RWPE2 (cell line): ENCODE measurements around the gene HORMAD2.

Experiments used
- ATAC-seq: fragments of 200-7000 bp; cut with Tn5 transposase; 3 replicates; pipeline ENCODE4 v1.9.1; 2021; ENCODE audit warnings: low read depth
- DNase-seq: peaks from one replicate; pipeline ENCODE4 v3.0.0-alpha.2; 2020; ENCODE audit warnings: low spot score
- H3K27ac ChIP-seq: fragments of 450-650 bp; 2 replicates; pipeline ENCODE4 v1.5.1; 2017; ENCODE audit warnings: mild to moderate bottlenecking; ENCODE audit not compliant: poor library complexity, severe bottlenecking
- H3K27me3 ChIP-seq: fragments of 250-450 bp; sonication (Bioruptor Pico); 2 replicates; pipeline ENCODE4 v1.5.1; 2021; ENCODE audit warnings: mild to moderate bottlenecking, moderate library complexity; ENCODE audit not compliant: insufficient read depth, poor library complexity, severe bottlenecking
- H3K36me3 ChIP-seq: fragments of 250-450 bp; sonication (Bioruptor Pico); 2 replicates; pipeline ENCODE4 v1.5.1; 2020; ENCODE audit warnings: low read depth, mild to moderate bottlenecking, moderate library complexity
- H3K4me1 ChIP-seq: fragments of 250-450 bp; sonication (Bioruptor Pico); 2 replicates; pipeline ENCODE4 v1.5.1; 2021; ENCODE audit warnings: mild to moderate bottlenecking, moderate library complexity; ENCODE audit not compliant: insufficient read depth, poor library complexity, severe bottlenecking
- H3K4me3 ChIP-seq: fragments of 250-450 bp; sonication (Bioruptor Pico); 2 replicates; pipeline ENCODE4 v1.5.1; 2021; ENCODE audit warnings: mild to moderate bottlenecking, moderate library complexity; ENCODE audit not compliant: severe bottlenecking
- H3K9me3 ChIP-seq: fragments of 250-450 bp; sonication (Bioruptor Pico); 2 replicates; pipeline ENCODE4 v1.5.1; 2021; ENCODE audit warnings: mild to moderate bottlenecking, moderate library complexity; ENCODE audit not compliant: severe bottlenecking
- TF ChIP-seq, protein P1 (sequence below): fragments of 450-650 bp; IDR thresholded peaks from one replicate; pipeline ENCODE4 v1.5.1; 2017; ENCODE audit warnings: mild to moderate bottlenecking, moderate library complexity; ENCODE audit not compliant: poor library complexity, severe bottlenecking

The HORMAD2 gene

GRCh38 chr22:30062259-30062658, 18.0 kb upstream of the HORMAD2 start:
- Histone ChIP-seq H3K4me3 (no peak overlapping the region), H3K27me3 (no peaks in the 10 kb centered on the region), H3K9me3 (peaks cover 5% of the 10 kb centered on the region), H3K36me3 (no peaks in the 10 kb centered on the region), H3K27ac (no peak overlapping the region), H3K4me1 (peaks cover 8% of the 10 kb centered on the region)
- ATAC-seq (no peak), DNase-seq (no peak)
- TF ChIP-seq, protein P1, sequence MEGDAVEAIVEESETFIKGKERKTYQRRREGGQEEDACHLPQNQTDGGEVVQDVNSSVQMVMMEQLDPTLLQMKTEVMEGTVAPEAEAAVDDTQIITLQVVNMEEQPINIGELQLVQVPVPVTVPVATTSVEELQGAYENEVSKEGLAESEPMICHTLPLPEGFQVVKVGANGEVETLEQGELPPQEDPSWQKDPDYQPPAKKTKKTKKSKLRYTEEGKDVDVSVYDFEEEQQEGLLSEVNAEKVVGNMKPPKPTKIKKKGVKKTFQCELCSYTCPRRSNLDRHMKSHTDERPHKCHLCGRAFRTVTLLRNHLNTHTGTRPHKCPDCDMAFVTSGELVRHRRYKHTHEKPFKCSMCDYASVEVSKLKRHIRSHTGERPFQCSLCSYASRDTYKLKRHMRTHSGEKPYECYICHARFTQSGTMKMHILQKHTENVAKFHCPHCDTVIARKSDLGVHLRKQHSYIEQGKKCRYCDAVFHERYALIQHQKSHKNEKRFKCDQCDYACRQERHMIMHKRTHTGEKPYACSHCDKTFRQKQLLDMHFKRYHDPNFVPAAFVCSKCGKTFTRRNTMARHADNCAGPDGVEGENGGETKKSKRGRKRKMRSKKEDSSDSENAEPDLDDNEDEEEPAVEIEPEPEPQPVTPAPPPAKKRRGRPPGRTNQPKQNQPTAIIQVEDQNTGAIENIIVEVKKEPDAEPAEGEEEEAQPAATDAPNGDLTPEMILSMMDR = no peak

DNA sequence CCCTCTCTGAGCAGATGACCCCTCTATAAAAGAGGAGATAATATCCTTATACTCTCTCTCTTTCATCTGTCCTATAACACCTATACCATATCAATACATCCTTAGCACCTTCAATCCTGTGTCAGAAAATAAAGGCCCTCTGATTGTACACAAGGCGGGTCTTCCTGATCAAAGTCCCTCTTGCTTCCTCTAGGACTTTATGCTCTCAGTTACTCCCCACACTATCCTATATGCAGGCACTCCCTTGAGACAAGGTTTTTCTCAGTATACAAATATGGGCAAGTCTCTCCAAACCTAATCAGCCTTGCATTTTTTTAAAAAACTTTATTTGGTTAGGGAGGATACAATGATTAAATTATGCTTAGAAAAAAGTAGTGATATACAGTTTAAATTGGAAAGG, 17.3 kb upstream of the HORMAD2 start:
- TF ChIP-seq, protein P1 = no peak
- DNase-seq (no peak), ATAC-seq (no peak)
- H3K36me3 ChIP-seq = no peaks in the 10 kb centered on the region
- peaks cover 5% of the 10 kb centered on the region for H3K9me3 ChIP-seq
- H3K4me1 ChIP-seq = peaks cover 8% of the 10 kb centered on the region
- H3K4me3 ChIP-seq = no peak overlapping the region
- H3K27me3 ChIP-seq = no peaks in the 10 kb centered on the region
- no peak overlapping the region for H3K27ac ChIP-seq

DNA sequence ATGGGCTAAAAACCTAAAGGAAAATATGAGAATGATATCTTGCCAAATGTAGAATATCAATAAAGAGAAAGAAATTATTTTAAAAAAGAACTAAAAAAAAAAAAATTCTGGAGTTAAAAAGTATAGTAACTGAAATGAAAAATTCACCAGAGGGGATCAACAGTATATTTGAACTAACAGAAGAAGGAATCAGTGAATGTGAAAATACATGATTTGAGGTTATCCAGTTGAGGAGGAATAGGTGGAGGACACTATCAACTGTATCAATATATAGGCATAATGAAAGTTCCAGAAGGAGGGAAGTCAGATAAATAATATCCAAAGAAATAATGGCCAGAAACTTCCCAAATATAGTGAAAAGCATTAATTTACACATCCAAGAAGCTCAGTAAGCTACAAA, 16.1 kb upstream of the HORMAD2 start:
- Histone ChIP-seq H3K27ac (no peak overlapping the region), H3K36me3 (no peaks in the 10 kb centered on the region), H3K27me3 (no peaks in the 10 kb centered on the region), H3K4me3 (no peak overlapping the region), H3K4me1 (peaks cover 3% of the 10 kb centered on the region), H3K9me3 (peaks cover 5% of the 10 kb centered on the region)
- TF ChIP-seq, protein P1 = no peak
- DNase-seq = no peak
- ATAC-seq = no peak

GRCh38 chr22:30073743-30074142, 6.5 kb upstream of the HORMAD2 start:
- TF ChIP-seq, protein P1 = no peak
- ATAC-seq = no peak
- Histone ChIP-seq H3K27me3 (peaks cover 18% of the 10 kb centered on the region), H3K27ac (no peak overlapping the region), H3K9me3 (no peaks in the 10 kb centered on the region), H3K4me1 (no peaks in the 10 kb centered on the region), H3K4me3 (no peak overlapping the region), H3K36me3 (no peaks in the 10 kb centered on the region)
- DNase-seq = no peak

GRCh38 chr22:30074147-30074546, 6.1 kb upstream of the HORMAD2 start:
- ATAC-seq (no peak), DNase-seq (no peak)
- peaks cover 18% of the 10 kb centered on the region for H3K27me3 ChIP-seq
- no peaks in the 10 kb centered on the region for H3K9me3 ChIP-seq
- TF ChIP-seq, protein P1 = no peak
- H3K4me3 ChIP-seq = no peak overlapping the region
- H3K4me1 ChIP-seq = no peaks in the 10 kb centered on the region
- H3K36me3 ChIP-seq = no peaks in the 10 kb centered on the region
- H3K27ac ChIP-seq = no peak overlapping the region
